Cerebellar cortex (tissue), 1 donor: ENCODE data around the gene NANOS3.
A peak's percentile ranks its signal among the peaks of the same experiment; 100 is the strongest.

Experiments
- DNase-seq: peaks from one replicate; pipeline ENCODE4 v3.0.0-alpha.2; 2015; ENCODE audit warnings: low spot score

NANOS3 gene

GRCh38 chr19:13885826-13886365, 9.0 kb downstream of the NANOS3 start:
- no peak for DNase-seq

GRCh38 chr19:13887018-13887436, 10.1 kb downstream of the NANOS3 start:
- DNase-seq, result no peak

- no peak for DNase-seq
Observed at GRCh38 chr19:13887517-13887916, 10.6 kb downstream of the NANOS3 start.

- peak; percentile 58 for DNase-seq
Observed at GRCh38 chr19:13888281-13888680, 11.3 kb downstream of the NANOS3 start.

GRCh38 chr19:13890136-13890535, 13.2 kb downstream of the NANOS3 start:
- DNase-seq, result no peak

GRCh38 chr19:13892870-13893269, 15.9 kb downstream of the NANOS3 start:
- DNase-seq, result no peak

GRCh38 chr19:13894552-13894951, 17.6 kb downstream of the NANOS3 start:
- no peak for DNase-seq

- DNase-seq, result no peak
Observed at GRCh38 chr19:13896227-13896626, 19.3 kb downstream of the NANOS3 start.

- DNase-seq, result no peak
Observed at GRCh38 chr19:13899393-13899792, 22.5 kb downstream of the NANOS3 start.

GRCh38 chr19:13899912-13900584, 23.1 kb downstream of the NANOS3 start:
- DNase-seq, result no peak

- no peak for DNase-seq
Observed at GRCh38 chr19:13902993-13903555, 26.1 kb downstream of the NANOS3 start.

GRCh38 chr19:13905634-13906520, 28.9 kb downstream of the NANOS3 start, which contains the start of the genes BRME1 and CC2D1A:
Gene BRME1, minus strand, starts transcription at chr19:13906117. Its CDS starts 1,225 bp downstream, at chr19:13904892.
Gene CC2D1A, plus strand, starts transcription at chr19:13906201. Its CDS starts 241 bp downstream, at chr19:13906442.
- DNase-seq, result peak; percentile 89

- DNase-seq, result no peak
Observed at GRCh38 chr19:13906521-13906904, 29.6 kb downstream of the NANOS3 start.

GRCh38 chr19:13906910-13907309, 30.0 kb downstream of the NANOS3 start:
- no peak for DNase-seq

GRCh38 chr19:13908674-13909073, 31.7 kb downstream of the NANOS3 start:
- no peak for DNase-seq

- no peak for DNase-seq
Observed at GRCh38 chr19:13909430-13909829, 32.5 kb downstream of the NANOS3 start.

GRCh38 chr19:13913352-13913751, 36.4 kb downstream of the NANOS3 start:
- DNase-seq, result no peak

GRCh38 chr19:13914777-13915176, 37.8 kb downstream of the NANOS3 start:
- no peak for DNase-seq

GRCh38 chr19:13917888-13918406, 41.0 kb downstream of the NANOS3 start:
- peak; percentile 23 for DNase-seq

GRCh38 chr19:13918726-13919411, 41.9 kb downstream of the NANOS3 start:
- DNase-seq, result no peak

- DNase-seq, result no peak
Observed at GRCh38 chr19:13920524-13920923, 43.6 kb downstream of the NANOS3 start.
